GM12878 (cell line): Measurements from ENCODE around the gene ALDH1L2. TPM values are rescaled to one million over a fixed set of nuclear protein-coding genes. Genes with fewer than 3 reads are reported as not detected.

ENCODE experiments used
- ATAC-seq: fragments of 200-7000 bp; cut with Tn5 transposase; 3 replicates; pipeline ENCODE4 v1.9.1; 2020; ENCODE audit warnings: mild to moderate bottlenecking, moderate library complexity
- BruUV-seq: library from RNA; stranded (reverse); fragments of 400-500 nt; replicated peaks from 2 replicates; lab custom pipeline; 2021; lab: Mats Ljungman, UMichigan
- CTCF ChIA-PET: fragments of 300-600 bp; sonication (Branson Sonifier 250); formaldehyde crosslinking; extraction: SDS; loops from one replicate; lab custom pipeline; 2021; ENCODE audit warnings: inconsistent platforms; lab: Yijun Ruan, JAX
- POLR2A ChIA-PET: fragments of 350-600 bp; formaldehyde crosslinking; extraction: SDS; loops from one replicate; lab custom pipeline; 2021; ENCODE audit warnings: inconsistent platforms; lab: Charles Lee
- RAD21 ChIA-PET: fragments of 300-600 bp; sonication (Branson Sonifier 250); formaldehyde crosslinking; loops from one replicate; lab custom pipeline; 2023; ENCODE audit warnings: antibody characterized with exemption; ENCODE audit not compliant: unreplicated experiment; lab: Charles Lee
- SMC1A ChIA-PET: fragments of 300-600 bp; sonication (Branson Sonifier 250); formaldehyde crosslinking; loops from one replicate; lab custom pipeline; 2023; ENCODE audit not compliant: unreplicated experiment, uncharacterized antibody; lab: Charles Lee
- DNase-seq: peaks from one replicate; pipeline ENCODE4 v3.0.0-alpha.2; 2011; ENCODE audit warnings: low read depth, low spot score
- FAIRE-seq: peaks from 3 replicates; lab custom pipeline; 2011; peaks lifted over from hg19 to GRCh38; lab: Jason Lieb, UNC
- H2AFZ ChIP-seq: 2 replicates; pipeline ENCODE4 v1.6.0; 2011; ENCODE audit warnings: low read depth, low read length, control low read depth; ENCODE audit not compliant: control insufficient read depth
- H3K27ac ChIP-seq: 2 replicates; pipeline ENCODE4 v1.5.1; 2011; ENCODE audit warnings: control low read depth; ENCODE audit not compliant: control insufficient read depth, insufficient read depth
- H3K27me3 ChIP-seq, 2 experiments: replicated peaks in 1 of 2; 2 replicates each; pipeline versions ENCODE4 v1.6.0 to v1.6.1; 2011; ENCODE audit warnings: low read length in 1 of 2; ENCODE audit not compliant: control insufficient read depth in 2 of 2, insufficient read depth in 2 of 2
- H3K36me3 ChIP-seq, 2 experiments: 2 replicates each; pipeline ENCODE4 v1.5.1; 2011; ENCODE audit warnings: low read length in 1 of 2; ENCODE audit not compliant: control insufficient read depth in 2 of 2, insufficient read depth in 2 of 2
- H3K4me1 ChIP-seq: 2 replicates; pipeline ENCODE4 v1.6.1; 2011; ENCODE audit warnings: mild to moderate bottlenecking, low read length, moderate library complexity, mixed read lengths; ENCODE audit not compliant: control insufficient read depth, insufficient read depth
- H3K4me2 ChIP-seq: 2 replicates; pipeline ENCODE4 v1.6.0; 2011; ENCODE audit warnings: control low read depth; ENCODE audit not compliant: control insufficient read depth, insufficient read depth
- H3K4me3 ChIP-seq: fragments of 200-600 bp; sonication (generic); 2 replicates; pipeline ENCODE4 v1.5.1; 2016
- H3K79me2 ChIP-seq: 2 replicates; pipeline ENCODE4 v1.6.0; 2011; ENCODE audit warnings: low read length; ENCODE audit not compliant: control insufficient read depth, insufficient read depth
- H3K9ac ChIP-seq: 2 replicates; pipeline ENCODE4 v1.8.0; 2011; ENCODE audit warnings: low read length, control low read depth, mixed read lengths; ENCODE audit not compliant: control insufficient read depth, insufficient read depth
- H3K9me3 ChIP-seq: replicated peaks from 3 replicates; pipeline ENCODE4 v1.5.1; 2011; ENCODE audit warnings: mild to moderate bottlenecking, low read length; ENCODE audit not compliant: control insufficient read depth, insufficient read depth
- H4K20me1 ChIP-seq: 2 replicates; pipeline ENCODE4 v1.6.0; 2011; ENCODE audit not compliant: control insufficient read depth, insufficient read depth
- ASH2L ChIP-seq: fragments of 300-600, 200-600 bp; sonication (generic); IDR thresholded peaks from 2 replicates; pipeline ENCODE4 v1.6.1; 2017; ENCODE audit warnings: low read depth, mild to moderate bottlenecking, borderline replicate concordance
- GATAD2B ChIP-seq: fragments of 450-650 bp; conservative IDR thresholded peaks from 2 replicates; pipeline ENCODE4 v1.6.1; 2017; ENCODE audit warnings: low read depth, mild to moderate bottlenecking, moderate library complexity
- IRF3 ChIP-seq: fragments of 450-650 bp; IDR thresholded peaks from 2 replicates; pipeline ENCODE4 v1.6.1; 2014; ENCODE audit warnings: mild to moderate bottlenecking
- JUNB ChIP-seq: IDR thresholded peaks from 2 replicates; pipeline ENCODE4 v1.6.1; 2016; ENCODE audit warnings: antibody characterized with exemption, mild to moderate bottlenecking
- MXI1 ChIP-seq: fragments of 150-350 bp; IDR thresholded peaks from 2 replicates; pipeline ENCODE4 v1.6.1; 2011; ENCODE audit warnings: low read depth, mild to moderate bottlenecking, inconsistent platforms, low read length, improper control_type of control experiment
- RUNX3 ChIP-seq: IDR thresholded peaks from 2 replicates; pipeline ENCODE4 v1.6.1; 2012; ENCODE audit warnings: low read length, inconsistent platforms
- STAT1 ChIP-seq: fragments of 450-650 bp; conservative IDR thresholded peaks from 2 replicates; pipeline ENCODE4 v1.6.1; 2014; ENCODE audit warnings: antibody characterized with exemption, mild to moderate bottlenecking
- TARDBP ChIP-seq: IDR thresholded peaks from 2 replicates; pipeline ENCODE4 v1.6.1; 2016; ENCODE audit warnings: borderline replicate concordance
- TCF7 ChIP-seq: IDR thresholded peaks from 2 replicates; pipeline ENCODE4 v1.6.1; 2014; ENCODE audit warnings: antibody characterized with exemption, borderline replicate concordance
- WGBS: methylation state at CpG from one replicate; pipeline ENCODE4 v1.1.6; 2016; ENCODE audit warnings: low lambda C conversion rate; ENCODE audit not compliant: insufficient replicate concordance, insufficient coverage; ENCODE audit errors: missing lambda C conversion rate; 5-methylcytosine and 5-hydroxymethylcytosine counted together
- in situ Hi-C: fragments of 300-500 bp; cut with MboI; formaldehyde crosslinking; loops from 9 replicates; pipeline ENCODE4 v1.14.3; 2018; ENCODE audit warnings: mixed read lengths
- intact Hi-C: fragments of 100-400 bp; cut with micrococcal nuclease; formaldehyde crosslinking; loops from one replicate; pipeline ENCODE4 v1.14.2; 2022; ENCODE audit not compliant: unreplicated experiment
- polyA plus RNA-seq, 11 experiments: library from polyadenylated mRNA; depleted of rRNA in 4 of 11; unstranded in 6 of 11; stranded (reverse) in 5 of 11; fragments of >200 nt; fragmentation: Nextera tagmentation in 4 of 11; fragmentation: Illumina TruSeq in 1 of 11; extraction: Ambion mirVana in 4 of 11; extraction: Trizol in 1 of 11; gene quantifications; 1 replicate in 1 of 11; 2 replicates in 10 of 11; pipeline versions ENCODE4 v1.2.1 to v1.2.3, GENCODE V29; 2011 to 2016; ENCODE audit warnings: inconsistent platforms in 2 of 11, missing spikeins in 2 of 11, low read depth in 1 of 11
- total RNA-seq, 4 experiments: library from RNA; depleted of rRNA in 3 of 4; stranded (reverse); fragments of >200 nt in 3 of 4; fragmentation: Illumina TruSeq in 1 of 4; extraction: Trizol in 1 of 4; gene quantifications; 2 replicates each; pipeline versions ENCODE4 v1.2.1 to v1.2.3, GENCODE V29; 2013 to 2021
- TF ChIP-seq, protein P1 (sequence below): fragments of 450-650 bp; IDR thresholded peaks from 2 replicates; pipeline ENCODE4 v1.6.1; 2017; ENCODE audit warnings: low read depth, mild to moderate bottlenecking, moderate library complexity

The ALDH1L2 gene
- total and polyA plus RNA-seq, 10 of the 15 experiments (the other 5 are each of a cell fraction or from before 2014, with no cell fraction given), result 0.15 to 13.7 (median 8.5) TPM

- TF ChIP-seq GATAD2B, result no peak
- 0 out of 2 replicates have a peak, but pooled peaks have one; percentile 37 for TF ChIP-seq TCF7
- TF ChIP-seq JUNB, result peak; percentile 53; the same call in 1 of the 2 replicates
- no peak for TF ChIP-seq STAT1
- TF ChIP-seq MXI1, result no peak
- TF ChIP-seq, protein P1, sequence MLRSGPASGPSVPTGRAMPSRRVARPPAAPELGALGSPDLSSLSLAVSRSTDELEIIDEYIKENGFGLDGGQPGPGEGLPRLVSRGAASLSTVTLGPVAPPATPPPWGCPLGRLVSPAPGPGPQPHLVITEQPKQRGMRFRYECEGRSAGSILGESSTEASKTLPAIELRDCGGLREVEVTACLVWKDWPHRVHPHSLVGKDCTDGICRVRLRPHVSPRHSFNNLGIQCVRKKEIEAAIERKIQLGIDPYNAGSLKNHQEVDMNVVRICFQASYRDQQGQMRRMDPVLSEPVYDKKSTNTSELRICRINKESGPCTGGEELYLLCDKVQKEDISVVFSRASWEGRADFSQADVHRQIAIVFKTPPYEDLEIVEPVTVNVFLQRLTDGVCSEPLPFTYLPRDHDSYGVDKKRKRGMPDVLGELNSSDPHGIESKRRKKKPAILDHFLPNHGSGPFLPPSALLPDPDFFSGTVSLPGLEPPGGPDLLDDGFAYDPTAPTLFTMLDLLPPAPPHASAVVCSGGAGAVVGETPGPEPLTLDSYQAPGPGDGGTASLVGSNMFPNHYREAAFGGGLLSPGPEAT, result no peak
- no peak for TF ChIP-seq ASH2L
- TF ChIP-seq IRF3, result no peak
Observed at GRCh38 chr12:105036937-105037649, 47.2 kb downstream of the ALDH1L2 start (continued).

- ATAC-seq (peak; percentile 62), FAIRE-seq (no peak), DNase-seq (no peak)
- intact Hi-C loops, result no loop called here
- H3K4me1 ChIP-seq, result peaks cover 29% of the 10 kb centered on the region
- H3K79me2 ChIP-seq, result no peaks in the 10 kb centered on the region
- ChIA-PET CTCF (interaction anchor here (1.2 to 1.7 kb wide), 4 partner anchors 9 to 30 kb away, joined by 3 to 5 read pairs (median 4); no protein-coding TSS in a partner anchor), RAD21 (interaction anchor here (1.0 kb wide), 1 partner anchor 44 kb away, joined by 3 read pairs; no protein-coding TSS in a partner anchor), SMC1A (interaction anchor here (0.7 to 1.9 kb wide), 8 partner anchors 9 to 652 kb away, joined by 3 to 9 read pairs (median 4); no protein-coding TSS in a partner anchor), POLR2A (no interaction called here)
- in situ Hi-C loops, result no loop called here
- no peak overlapping the region for H3K9ac ChIP-seq
- BruUV-seq, result no TSS peak
- H4K20me1 ChIP-seq, result no peaks in the 10 kb centered on the region
- no peaks in the 10 kb centered on the region; a peak in 1 of 4 replicates for H3K36me3 ChIP-seq
- TF ChIP-seq RUNX3 (0 out of 2 replicates have a peak, but pooled peaks have one; percentile 13), JUNB (peak; percentile 25; the same call in 1 of the 2 replicates), TARDBP (no peak)
- H3K27ac ChIP-seq, result 0 out of 2 replicates have a peak overlapping the region, but pooled peaks have one; percentile 45
- H3K4me2 ChIP-seq, result peak overlapping the region; percentile 34; the same call in 1 of the 2 replicates
- WGBS, result 52% methylated on average over 2 of the region's 2 CpGs
- no peak overlapping the region for H2AFZ ChIP-seq
- H3K27me3 ChIP-seq, result no peaks in the 10 kb centered on the region
- no peak overlapping the region for H3K4me3 ChIP-seq
- H3K9me3 ChIP-seq, result peaks cover 4% of the 10 kb centered on the region; the same call in 2 of the 3 replicates
Observed at GRCh38 chr12:105033851-105034250, 50.4 kb downstream of the ALDH1L2 start.
